Hepatocyte (in vitro differentiated cells): Measurements from ENCODE around the gene SORT1. TPM values are rescaled to one million over a fixed set of nuclear protein-coding genes. Genes with fewer than 3 reads are reported as not detected.

Experiments used
- DNase-seq: peaks from one replicate; pipeline ENCODE4 v3.0.0-alpha.2; 2016; ENCODE audit warnings: low spot score
- H2AFZ ChIP-seq: fragments of 200-600 bp; sonication (generic); 2 replicates; pipeline ENCODE4 v1.6.0; 2016; ENCODE audit warnings: antibody characterized with exemption, mild to moderate bottlenecking
- H3K27ac ChIP-seq: fragments of 200-600 bp; sonication (generic); 2 replicates; pipeline ENCODE4 v1.5.1; 2016; ENCODE audit warnings: mild to moderate bottlenecking
- H3K27me3 ChIP-seq: fragments of 200-600 bp; sonication (generic); 2 replicates; pipeline ENCODE4 v1.6.1; 2016
- H3K36me3 ChIP-seq: fragments of 200-600 bp; sonication (generic); replicated peaks from 2 replicates; pipeline ENCODE4 v1.5.1; 2016; ENCODE audit warnings: low read depth; ENCODE audit not compliant: insufficient read depth
- H3K4me1 ChIP-seq: fragments of 200-600 bp; sonication (generic); 2 replicates; pipeline ENCODE4 v1.5.1; 2016; ENCODE audit warnings: mild to moderate bottlenecking, moderate library complexity; ENCODE audit not compliant: insufficient read depth
- H3K4me2 ChIP-seq: fragments of 200-600 bp; sonication (generic); 2 replicates; pipeline ENCODE4 v1.6.0; 2016
- H3K4me3 ChIP-seq: fragments of 200-600 bp; sonication (generic); 2 replicates; pipeline ENCODE4 v1.5.1; 2016; ENCODE audit warnings: mild to moderate bottlenecking
- H3K79me2 ChIP-seq: fragments of 200-600 bp; sonication (generic); 2 replicates; pipeline ENCODE4 v1.6.0; 2017; ENCODE audit warnings: mild to moderate bottlenecking
- H3K9me2 ChIP-seq: fragments of 200-600 bp; sonication (generic); replicated peaks from 2 replicates; pipeline ENCODE4 v1.6.0; 2017; ENCODE audit warnings: mild to moderate bottlenecking; ENCODE audit not compliant: insufficient read depth
- H3K9me3 ChIP-seq: fragments of 200-600 bp; sonication (generic); 2 replicates; pipeline ENCODE4 v1.5.1; 2016; ENCODE audit warnings: low read depth, mild to moderate bottlenecking
- H4K20me1 ChIP-seq: fragments of 200-600 bp; sonication (generic); 2 replicates; pipeline ENCODE4 v1.6.0; 2016; ENCODE audit warnings: mild to moderate bottlenecking; ENCODE audit not compliant: insufficient read depth, poor library complexity, severe bottlenecking
- EZH2 ChIP-seq: fragments of 200-600 bp; sonication (generic); IDR thresholded peaks from 2 replicates; pipeline ENCODE4 v1.6.1; 2016; ENCODE audit warnings: antibody characterized with exemption, mild to moderate bottlenecking, borderline replicate concordance
- EZH2phosphoT487 ChIP-seq: fragments of 200-600 bp; sonication (generic); IDR thresholded peaks from one replicate; pipeline ENCODE4 v1.6.1; 2018; ENCODE audit warnings: antibody characterized with exemption, mild to moderate bottlenecking, low read depth, moderate library complexity; ENCODE audit not compliant: unreplicated experiment, severe bottlenecking
- WGBS: methylation state at CpG from one replicate; pipeline ENCODE4 v1.1.6; 2016; ENCODE audit warnings: low lambda C conversion rate; ENCODE audit errors: missing lambda C conversion rate; 5-methylcytosine and 5-hydroxymethylcytosine counted together
- polyA plus RNA-seq: library from polyadenylated mRNA; unstranded; fragments of >200 nt; fragmentation: Nextera tagmentation; extraction: Ambion mirVana; gene quantifications from 2 replicates; pipeline ENCODE4 v1.2.1, GENCODE V29; 2016
- total RNA-seq: library from RNA; depleted of rRNA; stranded (reverse); fragments of >200 nt; gene quantifications from 2 replicates; pipeline ENCODE4 v1.2.3, GENCODE V29; 2014
- TF ChIP-seq, protein P1 (sequence below): fragments of 200-600 bp; sonication (generic); IDR thresholded peaks from 2 replicates; pipeline ENCODE4 v1.5.1; 2016; ENCODE audit warnings: antibody characterized with exemption, mild to moderate bottlenecking; ENCODE audit not compliant: poor library complexity

SORT1 gene
- total and polyA plus RNA-seq, 2 experiments from 2014 or later = 43.7 to 59.3 TPM

DNA sequence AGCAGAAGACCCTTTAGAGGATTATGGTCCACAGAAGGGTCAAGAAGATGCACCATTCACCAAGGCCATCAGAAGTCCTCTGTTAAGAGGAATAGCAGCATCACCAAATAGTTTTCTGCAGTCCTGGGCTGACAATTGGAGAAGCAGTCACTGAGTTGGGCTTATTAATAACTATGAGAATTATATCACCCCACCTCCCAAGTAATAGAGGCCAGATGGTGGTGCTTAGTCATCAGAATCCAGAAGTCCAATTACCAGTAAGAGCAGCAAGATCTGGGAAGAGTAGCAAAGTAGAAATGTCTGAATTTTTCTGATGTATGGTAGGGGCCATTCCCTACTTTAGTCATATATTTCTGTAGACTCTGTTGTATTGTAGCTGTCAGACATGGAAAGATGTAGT lies 34.6 kb upstream of the SORT1 start:
- no peaks in the 10 kb centered on the region for H3K9me3 ChIP-seq
- TF ChIP-seq, protein P1, sequence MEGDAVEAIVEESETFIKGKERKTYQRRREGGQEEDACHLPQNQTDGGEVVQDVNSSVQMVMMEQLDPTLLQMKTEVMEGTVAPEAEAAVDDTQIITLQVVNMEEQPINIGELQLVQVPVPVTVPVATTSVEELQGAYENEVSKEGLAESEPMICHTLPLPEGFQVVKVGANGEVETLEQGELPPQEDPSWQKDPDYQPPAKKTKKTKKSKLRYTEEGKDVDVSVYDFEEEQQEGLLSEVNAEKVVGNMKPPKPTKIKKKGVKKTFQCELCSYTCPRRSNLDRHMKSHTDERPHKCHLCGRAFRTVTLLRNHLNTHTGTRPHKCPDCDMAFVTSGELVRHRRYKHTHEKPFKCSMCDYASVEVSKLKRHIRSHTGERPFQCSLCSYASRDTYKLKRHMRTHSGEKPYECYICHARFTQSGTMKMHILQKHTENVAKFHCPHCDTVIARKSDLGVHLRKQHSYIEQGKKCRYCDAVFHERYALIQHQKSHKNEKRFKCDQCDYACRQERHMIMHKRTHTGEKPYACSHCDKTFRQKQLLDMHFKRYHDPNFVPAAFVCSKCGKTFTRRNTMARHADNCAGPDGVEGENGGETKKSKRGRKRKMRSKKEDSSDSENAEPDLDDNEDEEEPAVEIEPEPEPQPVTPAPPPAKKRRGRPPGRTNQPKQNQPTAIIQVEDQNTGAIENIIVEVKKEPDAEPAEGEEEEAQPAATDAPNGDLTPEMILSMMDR = no peak
- TF ChIP-seq EZH2phosphoT487 = no peak
- no peak for TF ChIP-seq EZH2
- H3K4me1 ChIP-seq = peaks cover 6% of the 10 kb centered on the region
- DNase-seq = no peak
- no peak overlapping the region for H3K4me3 ChIP-seq
- no peak overlapping the region for H3K27ac ChIP-seq
- no peak overlapping the region for H2AFZ ChIP-seq
- H3K36me3 ChIP-seq = no peaks in the 10 kb centered on the region
- no peaks in the 10 kb centered on the region for H3K79me2 ChIP-seq
- H3K4me2 ChIP-seq = no peak overlapping the region
- H4K20me1 ChIP-seq = no peaks in the 10 kb centered on the region
- H3K9me2 ChIP-seq = no peaks in the 10 kb centered on the region
- no peaks in the 10 kb centered on the region for H3K27me3 ChIP-seq

DNA sequence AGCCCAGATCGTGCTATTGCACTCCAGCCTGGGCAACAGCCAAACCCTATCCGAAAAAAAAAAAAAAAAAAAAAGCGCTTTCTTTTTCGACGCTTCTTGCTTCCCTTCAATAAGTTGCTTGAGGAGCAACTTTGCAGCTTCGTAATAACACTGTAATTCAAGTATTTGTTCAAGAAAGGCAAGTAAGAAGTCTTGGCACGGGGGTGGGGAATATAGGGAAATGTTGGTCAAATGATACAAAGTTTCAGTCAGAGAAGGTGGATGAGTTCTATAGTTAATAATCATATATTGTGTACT lies 29.4 kb upstream of the SORT1 start:
- Histone ChIP-seq H3K27ac (peak overlapping the region; percentile 94), H3K4me2 (peak overlapping the region; percentile 84), H3K79me2 (peaks cover 32% of the 10 kb centered on the region), H3K27me3 (no peaks in the 10 kb centered on the region), H2AFZ (peak overlapping the region; percentile 71), H3K4me1 (peaks cover 20% of the 10 kb centered on the region), H4K20me1 (peaks cover 20% of the 10 kb centered on the region), H3K4me3 (peak overlapping the region; percentile 58), H3K9me2 (no peaks in the 10 kb centered on the region), H3K9me3 (no peaks in the 10 kb centered on the region), H3K36me3 (no peaks in the 10 kb centered on the region)
- DNase-seq = no peak
- no peak for TF ChIP-seq EZH2phosphoT487
- 15% methylated on average over 7 of the region's 7 CpGs for WGBS

DNA sequence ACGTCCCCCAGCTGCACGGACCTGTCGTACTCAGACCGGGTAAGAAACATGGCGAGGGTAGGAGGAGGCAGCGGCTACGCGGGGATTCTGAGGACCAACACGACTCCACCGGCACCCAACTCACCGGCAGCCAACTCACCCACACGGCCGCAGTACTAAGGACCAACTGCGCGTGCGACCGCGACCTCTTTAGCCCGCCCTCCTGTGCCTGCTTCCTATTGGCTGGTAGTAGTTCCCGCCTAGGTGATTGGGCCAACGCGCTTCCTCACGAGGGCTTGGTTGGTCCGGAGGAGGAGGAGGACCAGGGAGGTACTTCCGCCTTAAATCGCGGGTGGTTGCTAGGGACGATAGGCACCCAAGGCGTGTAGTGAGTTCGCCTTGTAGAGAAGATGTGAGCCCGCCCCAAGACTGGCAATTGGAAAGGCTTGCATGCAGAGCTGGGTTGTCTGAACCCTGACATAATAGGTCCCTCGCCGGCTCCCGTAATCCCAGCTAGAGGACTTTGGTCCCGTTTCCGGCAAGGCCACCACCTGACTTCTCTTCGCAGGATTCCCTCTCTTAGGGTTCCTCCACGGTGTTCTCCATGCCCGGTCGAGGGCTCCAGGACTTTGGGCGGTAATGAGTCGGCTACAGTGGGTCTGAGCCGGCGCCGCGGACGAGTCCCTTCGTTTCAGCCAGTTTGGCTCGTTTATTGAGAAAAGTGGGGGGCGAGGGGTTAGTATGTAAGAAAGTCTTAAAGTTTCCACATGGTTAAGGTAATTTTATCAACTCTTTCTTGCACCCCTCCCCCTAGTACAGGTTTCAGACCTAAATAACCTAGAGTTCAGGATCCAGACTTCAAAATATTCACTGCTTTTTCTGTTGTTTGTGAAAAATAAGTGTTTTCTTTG lies 28.8 kb upstream of the SORT1 start, which contains the start of gene PSMA5:
Gene PSMA5 (minus strand): TSS at position 168 of the 890 bp plus-strand sequence. CDS start 118 bp downstream, at position 50.
- Histone ChIP-seq H3K4me1 (peaks cover 20% of the 10 kb centered on the region), H3K27me3 (no peaks in the 10 kb centered on the region), H3K4me3 (peak within 1 kb of the TSS; percentile 58), H4K20me1 (peaks cover 20% of the 10 kb centered on the region), H3K4me2 (peak within 1 kb of the TSS; percentile 84), H2AFZ (peak within 1 kb of the TSS; percentile 71), H3K9me3 (no peaks in the 10 kb centered on the region), H3K79me2 (peaks cover 38% of the 10 kb centered on the region), H3K36me3 (no peaks in the 10 kb centered on the region), H3K9me2 (no peaks in the 10 kb centered on the region), H3K27ac (peak within 1 kb of the TSS; percentile 94)
- WGBS = 1% methylated on average over 50 of the region's 50 CpGs
- TF ChIP-seq EZH2phosphoT487 = no peak
- no peak for TF ChIP-seq EZH2
- TF ChIP-seq, protein P1 = no peak
- DNase-seq = peak; percentile 98

DNA sequence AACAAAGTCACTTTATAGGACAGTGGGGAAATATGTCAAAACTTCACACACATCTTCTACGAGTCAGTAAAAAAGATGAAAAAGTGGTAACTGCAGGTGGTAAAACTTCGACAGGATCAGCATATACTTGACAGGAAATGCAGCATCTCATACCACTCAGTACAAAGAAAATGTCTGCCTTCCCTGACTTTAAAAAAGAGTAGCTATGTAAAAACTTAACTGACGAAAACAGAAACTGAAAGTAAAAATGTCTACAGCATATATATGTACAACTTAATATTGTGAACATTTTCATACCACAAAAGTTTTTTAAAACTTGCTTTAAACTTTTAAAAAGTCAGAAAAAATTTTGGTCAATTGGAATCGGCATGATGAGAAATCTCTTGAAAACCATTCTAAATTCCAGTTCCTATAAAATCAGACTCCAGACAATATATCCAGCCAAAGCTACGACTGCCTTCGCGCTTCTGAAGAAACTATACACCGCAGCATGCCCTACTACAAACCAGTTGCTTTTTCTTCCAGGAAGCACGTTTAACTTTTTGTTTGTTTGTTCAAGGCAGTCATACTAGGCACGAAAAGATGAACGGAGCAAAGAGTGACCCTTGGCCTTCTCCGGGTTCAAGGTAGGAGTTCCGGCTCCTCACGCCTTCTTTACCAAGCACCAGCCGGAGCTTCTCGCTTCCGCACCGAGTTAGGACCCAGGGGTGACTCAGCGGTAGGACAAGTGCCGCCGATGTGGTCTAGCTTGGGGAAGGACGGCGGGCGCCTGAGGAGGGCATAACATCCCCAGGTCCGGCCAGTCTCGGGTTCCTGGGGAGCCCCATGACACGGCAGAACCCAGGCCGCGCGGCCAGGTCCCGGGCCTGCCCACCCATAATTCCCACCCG lies 27.9 kb upstream of the SORT1 start:
- Histone ChIP-seq H3K27ac (peak overlapping the region; percentile 94), H3K4me2 (peak overlapping the region; percentile 84), H2AFZ (peak overlapping the region; percentile 26), H3K9me3 (no peaks in the 10 kb centered on the region), H3K9me2 (no peaks in the 10 kb centered on the region), H3K36me3 (no peaks in the 10 kb centered on the region), H3K79me2 (peaks cover 45% of the 10 kb centered on the region), H3K4me3 (peak overlapping the region; percentile 50), H3K4me1 (peaks cover 20% of the 10 kb centered on the region), H4K20me1 (peaks cover 20% of the 10 kb centered on the region), H3K27me3 (no peaks in the 10 kb centered on the region)
- 3% methylated on average over 30 of the region's 32 CpGs for WGBS
- DNase-seq = peak; percentile 77
- no peak for TF ChIP-seq EZH2phosphoT487
- no peak for TF ChIP-seq EZH2
- TF ChIP-seq, protein P1 = no peak
